H1 (cell line): ENCODE results near the gene CD48. TPM values are rescaled to one million over a fixed set of nuclear protein-coding genes. Genes with fewer than 3 reads are reported as not detected.

ENCODE experiments used
- CTCF ChIA-PET: fragments of 300-600 bp; sonication (Branson Sonifier 250); formaldehyde crosslinking; loops from one replicate; lab custom pipeline; 2021; ENCODE audit not compliant: partially characterized antibody; lab: Charles Lee
- POLR2A ChIA-PET: fragments of 300-600 bp; sonication (Branson Sonifier 250); formaldehyde crosslinking; loops from one replicate; lab custom pipeline; 2021; ENCODE audit warnings: inconsistent platforms; ENCODE audit not compliant: partially characterized antibody; lab: Charles Lee
- DNase-seq, 2 experiments: peaks; one replicate each; pipeline versions ENCODE4 v3.0.0 to v3.0.0-alpha.2; 2010 to 2022; ENCODE audit warnings: low spot score in 2 of 2, low read depth in 1 of 2, mixed read lengths in 1 of 2
- FAIRE-seq: peaks from 2 replicates; lab custom pipeline; 2011; peaks lifted over from hg19 to GRCh38; lab: Jason Lieb, UNC
- H2AFZ ChIP-seq: 2 replicates; pipeline ENCODE4 v1.8.1; 2012; ENCODE audit warnings: low read length, inconsistent platforms
- H2AK5ac ChIP-seq: 2 replicates; pipeline ENCODE4 v1.6.1; 2013; ENCODE audit warnings: low read depth, low read length
- H2BK120ac ChIP-seq: replicated peaks from 2 replicates; pipeline ENCODE3; 2013; ENCODE audit warnings: low read depth, low read length, inconsistent platforms
- H2BK12ac ChIP-seq: 2 replicates; pipeline ENCODE4 v1.6.1; 2013; ENCODE audit warnings: low read depth, low read length
- H2BK15ac ChIP-seq: 2 replicates; pipeline ENCODE4 v1.6.1; 2013; ENCODE audit warnings: low read length
- H2BK20ac ChIP-seq: 2 replicates; pipeline ENCODE4 v1.6.1; 2013; ENCODE audit warnings: low read length
- H2BK5ac ChIP-seq: 2 replicates; pipeline ENCODE4 v1.6.1; 2013; ENCODE audit warnings: low read depth, low read length
- H3K14ac ChIP-seq: 2 replicates; pipeline ENCODE4 v1.6.1; 2013; ENCODE audit warnings: inconsistent platforms; ENCODE audit not compliant: insufficient read length
- H3K18ac ChIP-seq: 2 replicates; pipeline ENCODE4 v1.6.1; 2013; ENCODE audit warnings: low read length; ENCODE audit errors: extremely low read depth
- H3K23ac ChIP-seq: 2 replicates; pipeline ENCODE4 v1.6.1; 2013; ENCODE audit warnings: inconsistent platforms; ENCODE audit not compliant: insufficient read length
- H3K23me2 ChIP-seq: 2 replicates; pipeline ENCODE4 v1.6.1; 2013; ENCODE audit warnings: low read depth, low read length
- H3K27ac ChIP-seq: 2 replicates; pipeline ENCODE4 v1.6.1; 2011; ENCODE audit warnings: low read depth, low read length, inconsistent platforms
- H3K27me3 ChIP-seq, 4 experiments: replicated peaks in 1 of 4; 1 replicate in 1 of 4; 2 replicates in 3 of 4; pipeline versions ENCODE4 v1.6.1 to v1.8.1; 2011 to 2013; ENCODE audit warnings: low read length in 3 of 4, mild to moderate bottlenecking in 3 of 4, inconsistent platforms in 2 of 4, mixed read lengths in 2 of 4, moderate library complexity in 1 of 4; ENCODE audit not compliant: control insufficient read depth in 3 of 4, insufficient read depth in 3 of 4; ENCODE audit errors: extremely low read depth in 1 of 4
- H3K36me3 ChIP-seq, 4 experiments: 2 replicates each; pipeline versions ENCODE4 v1.6.1 to v1.8.1; 2011 to 2013; ENCODE audit warnings: mild to moderate bottlenecking in 4 of 4, low read length in 3 of 4, moderate library complexity in 2 of 4, control low read depth in 1 of 4, inconsistent platforms in 1 of 4; ENCODE audit not compliant: insufficient read depth in 4 of 4, control insufficient read depth in 2 of 4
- H3K4ac ChIP-seq: replicated peaks from 2 replicates; pipeline ENCODE3; 2013; ENCODE audit warnings: low read length, low read depth, mixed read lengths, inconsistent platforms; ENCODE audit not compliant: insufficient read length
- H3K4me1 ChIP-seq, 4 experiments: replicated peaks in 1 of 4; 1 replicate in 1 of 4; 2 replicates in 3 of 4; pipeline versions ENCODE4 v1.6.1 to v1.8.1; 2011 to 2013; ENCODE audit warnings: low read length in 3 of 4, inconsistent platforms in 2 of 4, mixed read lengths in 1 of 4; ENCODE audit not compliant: insufficient read depth in 4 of 4, control insufficient read depth in 3 of 4
- H3K4me2 ChIP-seq, 2 experiments: 2 replicates each; pipeline versions ENCODE4 v1.6.1 to v1.8.1; 2011 to 2013; ENCODE audit warnings: low read depth in 2 of 2, low read length in 2 of 2, control low read depth in 1 of 2, inconsistent platforms in 1 of 2, mild to moderate bottlenecking in 1 of 2; ENCODE audit not compliant: insufficient read depth in 1 of 2
- H3K4me3 ChIP-seq, 4 experiments: fragments of 200-600, 300-600 bp in 1 of 4; sonication (generic), shearing (Covaris generic), sonication (Bioruptor Twin) in 1 of 4; 2 replicates each; pipeline versions ENCODE4 v1.5.1 to v1.8.1; 2011 to 2016; ENCODE audit warnings: low read length in 4 of 4, low read depth in 3 of 4, control low read depth in 2 of 4, inconsistent platforms in 2 of 4, mild to moderate bottlenecking in 2 of 4, mixed read lengths in 1 of 4, moderate library complexity in 1 of 4; ENCODE audit not compliant: insufficient read depth in 2 of 4; ENCODE audit errors: extremely low read depth in 1 of 4
- H3K56ac ChIP-seq: replicated peaks from 2 replicates; pipeline ENCODE3; 2013; ENCODE audit warnings: low read depth, mild to moderate bottlenecking, mixed read lengths, low read length, inconsistent platforms; ENCODE audit not compliant: insufficient read length
- H3K79me1 ChIP-seq: 2 replicates; pipeline ENCODE4 v1.6.1; 2013; ENCODE audit warnings: low read depth, low read length, control low read depth
- H3K79me2 ChIP-seq, 2 experiments: 2 replicates each; pipeline versions ENCODE4 v1.6.1 to v1.8.1; 2012 to 2013; ENCODE audit warnings: low read length in 2 of 2, mild to moderate bottlenecking in 2 of 2, inconsistent platforms in 1 of 2; ENCODE audit not compliant: insufficient read depth in 2 of 2, control insufficient read depth in 1 of 2
- H3K9ac ChIP-seq, 4 experiments: replicated peaks in 1 of 4; 1 replicate in 1 of 4; 2 replicates in 3 of 4; pipeline versions ENCODE4 v1.6.1 to v1.8.1; 2011 to 2013; ENCODE audit warnings: low read depth in 3 of 4, low read length in 3 of 4, control low read depth in 2 of 4, mild to moderate bottlenecking in 2 of 4, moderate library complexity in 2 of 4, inconsistent platforms in 1 of 4; ENCODE audit errors: extremely low read depth in 1 of 4
- H3K9me3 ChIP-seq, 2 experiments: 2 replicates each; pipeline versions ENCODE4 v1.6.1 to v1.8.1; 2012 to 2013; ENCODE audit warnings: mild to moderate bottlenecking in 2 of 2, moderate library complexity in 2 of 2, control low read depth in 1 of 2, inconsistent platforms in 1 of 2, low read depth in 1 of 2, low read length in 1 of 2, mixed read lengths in 1 of 2; ENCODE audit not compliant: insufficient read depth in 2 of 2
- H4K20me1 ChIP-seq, 2 experiments: replicated peaks in 1 of 2; 2 replicates each; pipeline versions ENCODE3 to v1.8.1; 2011 to 2013; ENCODE audit warnings: inconsistent platforms in 2 of 2, low read length in 2 of 2, mild to moderate bottlenecking in 1 of 2; ENCODE audit not compliant: insufficient read depth in 2 of 2, control insufficient read depth in 1 of 2
- H4K5ac ChIP-seq: 2 replicates; pipeline ENCODE4 v1.6.1; 2013; ENCODE audit warnings: low read length, low read depth, mixed read lengths, inconsistent platforms; ENCODE audit not compliant: insufficient read length
- H4K8ac ChIP-seq: 2 replicates; pipeline ENCODE4 v1.8.0; 2013; ENCODE audit warnings: mild to moderate bottlenecking, moderate library complexity, low read length, inconsistent platforms; ENCODE audit not compliant: insufficient read depth; ENCODE audit errors: extremely low read depth
- H4K91ac ChIP-seq: replicated peaks from 2 replicates; pipeline ENCODE3; 2013; ENCODE audit warnings: low read length, mixed read lengths, inconsistent platforms; ENCODE audit not compliant: insufficient read length
- SIRT6 ChIP-seq: IDR thresholded peaks from one replicate; pipeline ENCODE4 v1.7.1; 2012; ENCODE audit warnings: low read length, inconsistent platforms
- WGBS, 2 experiments: shearing (Covaris generic) in 1 of 2; methylation state at CpG; one replicate each; pipeline versions ENCODE4 v1.1.6 to v1.1.7; 2013 to 2015; ENCODE audit warnings: low lambda C conversion rate in 2 of 2, mixed read lengths in 2 of 2, inconsistent platforms in 1 of 2, low coverage in 1 of 2, missing lambda C conversion rate in 1 of 2; ENCODE audit not compliant: insufficient replicate concordance in 2 of 2, insufficient coverage in 1 of 2, insufficient read length in 1 of 2; ENCODE audit errors: extremely low coverage in 1 of 2, missing lambda C conversion rate in 1 of 2; 5-methylcytosine and 5-hydroxymethylcytosine counted together
- polyA plus RNA-seq, 7 experiments: library from polyadenylated mRNA; depleted of rRNA in 3 of 7; stranded (reverse) in 5 of 7; unstranded in 2 of 7; fragments of >200 nt in 5 of 7; fragments of 200-250 nt in 2 of 7; gene quantifications; 1 replicate in 5 of 7; 2 replicates in 1 of 7; 4 replicates in 1 of 7; pipeline versions ENCODE4 v1.2.1 to v1.2.3, GENCODE V29; 2011 to 2013; ENCODE audit warnings: missing spikeins in 2 of 7, mixed read lengths in 2 of 7
- total RNA-seq: library from RNA; stranded (reverse); fragmentation: NEBNext Ultra II Directional; extraction: Animal tissue kit (Norgen Biotek cat#: 25700); gene quantifications from 2 replicates; pipeline ENCODE4 v1.2.1, GENCODE V29; 2021

CD48 gene
- total and polyA plus RNA-seq, 2 of the 8 experiments (the other 6 are each of a cell fraction or from before 2014, with no cell fraction given), result 0.08 TPM; not detected in 1

- WGBS, 2 experiments, result 89% methylated on average over 2 of the region's 2 CpGs; no CpG with 5 or more reads in 1 of the 2 experiments
- Histone ChIP-seq H2BK5ac (no peak overlapping the region), H3K36me3 (no peaks in the 10 kb centered on the region), H3K9ac (no peak overlapping the region), H4K8ac (no peak overlapping the region), H3K4ac (no peak overlapping the region), H3K4me1 (no peaks in the 10 kb centered on the region), H4K91ac (no peak overlapping the region), H3K18ac (no peak overlapping the region), H3K23ac (no peak overlapping the region), H2AFZ (no peak overlapping the region), H3K4me2 (no peak overlapping the region), H3K27ac (no peak overlapping the region), H4K20me1 (no peaks in the 10 kb centered on the region), H3K23me2 (no peaks in the 10 kb centered on the region), H3K79me2 (no peaks in the 10 kb centered on the region), H3K56ac (no peak overlapping the region), H2AK5ac (no peak overlapping the region), H2BK120ac (no peak overlapping the region), H3K14ac (no peak overlapping the region), H3K9me3 (no peaks in the 10 kb centered on the region), H4K5ac (no peak overlapping the region), H3K27me3 (no peaks in the 10 kb centered on the region), H2BK15ac (no peak overlapping the region), H2BK12ac (no peak overlapping the region), H3K79me1 (no peaks in the 10 kb centered on the region), H3K4me3 (no peak overlapping the region), H2BK20ac (no peak overlapping the region)
- no peak for TF ChIP-seq SIRT6
- DNase-seq (no peak), FAIRE-seq (no peak)
- POLR2A ChIA-PET, result interaction anchor here (0.6 kb wide), 1 partner anchor 482 kb away, joined by 3 read pairs; no protein-coding TSS in a partner anchor
- CTCF ChIA-PET, result interaction anchor here (1.6 to 4.2 kb wide), 4 partner anchors 13 to 75 kb away, joined by 3 to 22 read pairs (median 12); no protein-coding TSS in a partner anchor
Observed at GRCh38 chr1:160755461-160755860, 43.8 kb upstream of the CD48 start.
